Skeletal muscle satellite cell (primary cell): ENCODE data around the gene CACNB4.

ENCODE experiments used
- H3K27me3 ChIP-seq: 2 replicates; pipeline ENCODE4 v1.7.0; 2013; ENCODE audit warnings: low read length; ENCODE audit not compliant: control insufficient read depth, insufficient read depth
- H3K36me3 ChIP-seq: 2 replicates; pipeline ENCODE4 v1.7.0; 2013; ENCODE audit warnings: mild to moderate bottlenecking, control low read depth, low read length; ENCODE audit not compliant: insufficient read depth
- H3K4me1 ChIP-seq: 2 replicates; pipeline ENCODE4 v1.7.0; 2013; ENCODE audit warnings: low read length; ENCODE audit not compliant: control insufficient read depth, insufficient read depth
- H3K4me2 ChIP-seq: 2 replicates; pipeline ENCODE4 v1.7.0; 2013; ENCODE audit warnings: mild to moderate bottlenecking, low read length
- H3K4me3 ChIP-seq: 2 replicates; pipeline ENCODE4 v1.7.0; 2013; ENCODE audit warnings: low read length
- H3K9ac ChIP-seq: 2 replicates; pipeline ENCODE4 v1.7.0; 2013; ENCODE audit warnings: mild to moderate bottlenecking, low read depth, low read length, moderate library complexity
- H3K9me3 ChIP-seq: replicated peaks from 2 replicates; pipeline ENCODE4 v1.7.0; 2013; ENCODE audit warnings: mild to moderate bottlenecking, control low read depth, low read length

The CACNB4 gene

GRCh38 chr2:151817929-151818328 lies 280.9 kb downstream of the CACNB4 start:
- H3K4me1 ChIP-seq: peaks cover 7% of the 10 kb centered on the region
- no peaks in the 10 kb centered on the region for H3K9me3 ChIP-seq
- no peak overlapping the region for H3K4me2 ChIP-seq
- H3K4me3 ChIP-seq: no peak overlapping the region
- no peaks in the 10 kb centered on the region for H3K27me3 ChIP-seq
- no peak overlapping the region for H3K9ac ChIP-seq
- H3K36me3 ChIP-seq: no peaks in the 10 kb centered on the region

GRCh38 chr2:151816843-151817242 lies 282.0 kb downstream of the CACNB4 start:
- Histone ChIP-seq H3K4me3 (no peak overlapping the region), H3K36me3 (peaks cover 3% of the 10 kb centered on the region), H3K4me1 (no peaks in the 10 kb centered on the region)

GRCh38 chr2:151815821-151816489 lies 282.9 kb downstream of the CACNB4 start:
- H3K4me1 ChIP-seq: no peaks in the 10 kb centered on the region
- no peak overlapping the region for H3K4me3 ChIP-seq
- H3K36me3 ChIP-seq: peaks cover 7% of the 10 kb centered on the region
- no peak overlapping the region for H3K4me2 ChIP-seq
- H3K9me3 ChIP-seq: no peaks in the 10 kb centered on the region
- no peak overlapping the region for H3K9ac ChIP-seq
- H3K27me3 ChIP-seq: no peaks in the 10 kb centered on the region

More at GRCh38 chr2:151816843-151817242, 282.0 kb downstream of the CACNB4 start:
- Histone ChIP-seq H3K9ac (no peak overlapping the region), H3K27me3 (no peaks in the 10 kb centered on the region), H3K9me3 (no peaks in the 10 kb centered on the region), H3K4me2 (no peak overlapping the region)

GRCh38 chr2:151810489-151810888 lies 288.4 kb downstream of the CACNB4 start:
- Histone ChIP-seq H3K9me3 (no peaks in the 10 kb centered on the region), H3K27me3 (no peaks in the 10 kb centered on the region), H3K4me3 (no peak overlapping the region), H3K9ac (no peak overlapping the region), H3K36me3 (peaks cover 29% of the 10 kb centered on the region), H3K4me1 (no peaks in the 10 kb centered on the region), H3K4me2 (no peak overlapping the region)

GRCh38 chr2:151809073-151809383 lies 289.8 kb downstream of the CACNB4 start:
- H3K27me3 ChIP-seq: no peaks in the 10 kb centered on the region
- no peak overlapping the region for H3K4me3 ChIP-seq
- H3K9me3 ChIP-seq: no peaks in the 10 kb centered on the region
- peaks cover 33% of the 10 kb centered on the region for H3K36me3 ChIP-seq
- no peaks in the 10 kb centered on the region for H3K4me1 ChIP-seq
- H3K9ac ChIP-seq: no peak overlapping the region
- no peak overlapping the region for H3K4me2 ChIP-seq

GRCh38 chr2:151808258-151809072 lies 290.4 kb downstream of the CACNB4 start:
- Histone ChIP-seq H3K36me3 (peaks cover 33% of the 10 kb centered on the region), H3K9ac (no peak overlapping the region), H3K4me2 (no peak overlapping the region), H3K27me3 (no peaks in the 10 kb centered on the region), H3K9me3 (no peaks in the 10 kb centered on the region), H3K4me1 (no peaks in the 10 kb centered on the region), H3K4me3 (no peak overlapping the region)

GRCh38 chr2:151805961-151806360 lies 292.9 kb downstream of the CACNB4 start:
- no peaks in the 10 kb centered on the region for H3K9me3 ChIP-seq
- no peaks in the 10 kb centered on the region for H3K4me1 ChIP-seq
- H3K9ac ChIP-seq: no peak overlapping the region
- H3K4me3 ChIP-seq: no peak overlapping the region
- peaks cover 34% of the 10 kb centered on the region for H3K36me3 ChIP-seq
- H3K27me3 ChIP-seq: no peaks in the 10 kb centered on the region
- no peak overlapping the region for H3K4me2 ChIP-seq

GRCh38 chr2:151805343-151805742 lies 293.5 kb downstream of the CACNB4 start:
- no peak overlapping the region for H3K4me3 ChIP-seq
- no peaks in the 10 kb centered on the region for H3K4me1 ChIP-seq
- no peak overlapping the region for H3K9ac ChIP-seq
- H3K36me3 ChIP-seq: peaks cover 29% of the 10 kb centered on the region
- H3K4me2 ChIP-seq: no peak overlapping the region
- H3K27me3 ChIP-seq: no peaks in the 10 kb centered on the region
- H3K9me3 ChIP-seq: no peaks in the 10 kb centered on the region

GRCh38 chr2:151803811-151804210 lies 295.0 kb downstream of the CACNB4 start:
- H3K9me3 ChIP-seq: no peaks in the 10 kb centered on the region
- H3K4me1 ChIP-seq: no peaks in the 10 kb centered on the region
- peaks cover 29% of the 10 kb centered on the region for H3K36me3 ChIP-seq
- H3K27me3 ChIP-seq: no peaks in the 10 kb centered on the region
- no peak overlapping the region for H3K4me3 ChIP-seq
- H3K4me2 ChIP-seq: no peak overlapping the region
- no peak overlapping the region for H3K9ac ChIP-seq

- Histone ChIP-seq H3K4me2 (no peak overlapping the region), H3K27me3 (no peaks in the 10 kb centered on the region), H3K9me3 (no peaks in the 10 kb centered on the region), H3K4me1 (no peaks in the 10 kb centered on the region), H3K4me3 (no peak overlapping the region), H3K36me3 (peaks cover 29% of the 10 kb centered on the region), H3K9ac (no peak overlapping the region)
Observed at GRCh38 chr2:151802315-151802714, 296.5 kb downstream of the CACNB4 start.

GRCh38 chr2:151799886-151800292 lies 299.0 kb downstream of the CACNB4 start:
- Histone ChIP-seq H3K4me3 (no peak overlapping the region), H3K36me3 (peaks cover 11% of the 10 kb centered on the region)

GRCh38 chr2:151796774-151797173 lies 302.1 kb downstream of the CACNB4 start:
- no peak overlapping the region for H3K4me2 ChIP-seq
- no peak overlapping the region for H3K4me3 ChIP-seq
- no peak overlapping the region for H3K9ac ChIP-seq
- peaks cover 15% of the 10 kb centered on the region for H3K4me1 ChIP-seq
- H3K9me3 ChIP-seq: no peaks in the 10 kb centered on the region
- H3K27me3 ChIP-seq: no peaks in the 10 kb centered on the region
- peaks cover 4% of the 10 kb centered on the region for H3K36me3 ChIP-seq

More at GRCh38 chr2:151799886-151800292, 299.0 kb downstream of the CACNB4 start:
- H3K27me3 ChIP-seq: no peaks in the 10 kb centered on the region
- no peaks in the 10 kb centered on the region for H3K9me3 ChIP-seq
- no peak overlapping the region for H3K9ac ChIP-seq
- H3K4me2 ChIP-seq: no peak overlapping the region
- peaks cover 15% of the 10 kb centered on the region for H3K4me1 ChIP-seq
